ENCODE data around the gene CBR3. TPM values are rescaled to one million over a fixed set of nuclear protein-coding genes. Genes with fewer than 3 reads are reported as not detected.

CBR3 gene
- total and polyA plus RNA-seq, 2 of the 4 experiments (the other 2 are of a cell fraction): 13.4 to 15.4 TPM

GRCh38 chr21:36115138-36115730, 19.6 kb upstream of the CBR3 start (continued):
- no peak for TF ChIP-seq NFE2L2 (IDR thresholded peaks at IDR 0.05; ENCODE audit: low read depth, low read length)
- no peak for TF ChIP-seq RAD21 (IDR thresholded peaks at IDR 0.05; ENCODE audit: low read length)
- TF ChIP-seq USF2 (IDR thresholded peaks at IDR 0.05; ENCODE audit: low read depth, low read length): no peak

- POLR2A ChIA-PET (ENCODE audit: unreplicated experiment): no interaction called here
- CTCF ChIA-PET: no interaction called here
Observed at GRCh38 chr21:36117286-36117741, 17.6 kb upstream of the CBR3 start.

More at GRCh38 chr21:36117286-36117741, 17.6 kb upstream of the CBR3 start:
- BruUV-seq (replicated peaks): no TSS peak
- TF ChIP-seq MXI1 (IDR thresholded peaks at IDR 0.05; ENCODE audit: borderline replicate concordance, low read depth, low read length): no peak
- TF ChIP-seq CHD1 (IDR thresholded peaks at IDR 0.05; ENCODE audit: low read depth, low read length): no peak
- TF ChIP-seq RAD21 (IDR thresholded peaks at IDR 0.05; ENCODE audit: low read length): no peak
- TF ChIP-seq CTCF (conservative IDR thresholded peaks at IDR 0.05; ENCODE audit: low read depth, low read length): no peak
- no peak for TF ChIP-seq POLR2A (IDR thresholded peaks at IDR 0.05; ENCODE audit: low read depth, low read length)
- TF ChIP-seq RFX5 (IDR thresholded peaks at IDR 0.05; ENCODE audit: low read depth, low read length): no peak
- TF ChIP-seq NFE2L2 (IDR thresholded peaks at IDR 0.05; ENCODE audit: low read depth, low read length): no peak
- TF ChIP-seq MAZ (IDR thresholded peaks at IDR 0.05; ENCODE audit: borderline replicate concordance, low read depth, low read length): no peak
- TF ChIP-seq BHLHE40 (IDR thresholded peaks at IDR 0.05; ENCODE audit: low read depth, low read length): no peak
- TF ChIP-seq USF2 (IDR thresholded peaks at IDR 0.05; ENCODE audit: low read depth, low read length): no peak
- no peak for TF ChIP-seq RCOR1 (IDR thresholded peaks at IDR 0.05; ENCODE audit: insufficient replicate concordance, low read length)
- TF ChIP-seq SMC3 (IDR thresholded peaks at IDR 0.05; ENCODE audit: low read depth, low read length): no peak
- TF ChIP-seq CEBPB (IDR thresholded peaks at IDR 0.05; ENCODE audit: low read depth, low read length): no peak
- TF ChIP-seq MAFK (IDR thresholded peaks at IDR 0.05; ENCODE audit: low read depth, low read length): no peak
- H3K18ac ChIP-seq (ENCODE audit: low read depth, low read length): no peak overlapping the region
- no peak overlapping the region for H2BK5ac ChIP-seq (ENCODE audit: low read depth, low read length, poor library complexity, severe bottlenecking)
- H3K23ac ChIP-seq (ENCODE audit: low read depth, low read length): no peak overlapping the region
- H3K4ac ChIP-seq (ENCODE audit: low read depth, low read length): no peak overlapping the region
- H3K14ac ChIP-seq (replicated peaks; ENCODE audit: low read depth, low read length): no peak overlapping the region
- H3K79me1 ChIP-seq (ENCODE audit: low read depth in 1 of 2, low read length in 2 of 2): no peaks in the 10 kb centered on the region
- no peaks in the 10 kb centered on the region; the same call in 1 of the 2 replicates for H3K27me3 ChIP-seq (ENCODE audit: control insufficient read depth, insufficient read depth, low read length)
- H3K4me2 ChIP-seq (ENCODE audit: low read depth, low read length): no peak overlapping the region
- no peak overlapping the region for H2BK20ac ChIP-seq (ENCODE audit: low read depth, low read length)
- no peak overlapping the region for H3K4me3 ChIP-seq (ENCODE audit: insufficient read depth, low read depth, low read length)
- H2BK15ac ChIP-seq (ENCODE audit: low read depth, low read length): no peak overlapping the region
- no peak overlapping the region for H2AFZ ChIP-seq (replicated peaks; ENCODE audit: low read length, poor library complexity)
- DNase-seq: no peak
- no peak overlapping the region for H3K56ac ChIP-seq (ENCODE audit: extremely low read depth, insufficient read depth, low read length)
- H3K9me3 ChIP-seq (ENCODE audit: control insufficient read depth, insufficient read depth, low read length): peaks cover 2% of the 10 kb centered on the region; the same call in 1 of the 2 replicates
- peaks cover 6% of the 10 kb centered on the region; the same call in 1 of the 2 replicates for H3K4me1 ChIP-seq (ENCODE audit: control insufficient read depth, insufficient read depth, low read length)
- no peak for ATAC-seq (ENCODE audit: low read depth)
- H3K27ac ChIP-seq (ENCODE audit: insufficient read depth, low read length): no peak overlapping the region
- no peak overlapping the region for H2AK9ac ChIP-seq (replicated peaks; ENCODE audit: low read depth, low read length, poor library complexity)
- H3K9ac ChIP-seq (ENCODE audit: low read depth, low read length): no peak overlapping the region
- no peak overlapping the region for H4K91ac ChIP-seq (ENCODE audit: insufficient read depth, low read depth, low read length)
- H4K8ac ChIP-seq (ENCODE audit: low read depth in 2 of 2, low read length in 2 of 2): no peak overlapping the region
- H3K36me3 ChIP-seq (ENCODE audit: control insufficient read depth, insufficient read depth, low read length): no peaks in the 10 kb centered on the region
- H3K9me1 ChIP-seq (ENCODE audit: insufficient read depth, low read length): no peaks in the 10 kb centered on the region
- H2BK120ac ChIP-seq (ENCODE audit: low read depth, low read length): no peak overlapping the region
- H2AK5ac ChIP-seq (ENCODE audit: low read depth, low read length): no peak overlapping the region
- in situ Hi-C loops (cut with MboI; ENCODE audit: low sequenced_read_pairs) (no loop called here), intact Hi-C loops (cut with micrococcal nuclease) (loop anchor here (10.0 kb wide), 1 partner anchor 173 kb away; no protein-coding TSS in a partner anchor), dilution Hi-C loops (cut with HindIII; ENCODE audit: low sequenced_read_pairs, unreplicated experiment) (no loop called here)
- no CpG with 5 or more reads among the region's 2 CpGs for WGBS, 2 experiments (ENCODE audit: extremely low coverage in 2 of 2, insufficient read length in 1 of 2)
- no peaks in the 10 kb centered on the region for H4K20me1 ChIP-seq (ENCODE audit: insufficient read depth, low read length)
- H4K5ac ChIP-seq (ENCODE audit: low read depth, low read length): no peak overlapping the region
